CD4-positive, alpha-beta T cell treated with Interleukin-1 beta for 1 hour (primary cell): Measurements from ENCODE around the gene TKTL1.
"Not testable (repeated sequence)": the region's sequence is repeated elsewhere in the genome, so short reads cannot be mapped to it uniquely, and the experiment has no call there.

Experiments used
- DNase-seq, 2 donors: peaks; one replicate each; pipeline ENCODE4 v3.0.0-alpha.2; 2020 to 2022

The TKTL1 gene

GRCh38 chrX:154295664-154296310, at the start of gene TKTL1:
TSS of gene TKTL1 (plus strand) at chrX:154295795. CDS start at chrX:154295860, 65 bp downstream.
- DNase-seq, result no peak

GRCh38 chrX:154247377-154248045, 48.1 kb upstream of the TKTL1 start:
- DNase-seq, result not testable (repeated sequence)

- not testable (repeated sequence) for DNase-seq
These were observed 47.5 kb upstream of the TKTL1 start for GRCh38 chrX:154248076-154248475.

GRCh38 chrX:154257282-154257681, 38.3 kb upstream of the TKTL1 start, which contains the start of gene OPN1MW3:
TSS of gene OPN1MW3 (plus strand) at chrX:154257582. CDS start at chrX:154257620, 38 bp downstream.
- DNase-seq, result not testable (repeated sequence)

GRCh38 chrX:154258711-154259110, 36.9 kb upstream of the TKTL1 start:
- DNase-seq, result not testable (repeated sequence)

GRCh38 chrX:154263072-154263471, 32.5 kb upstream of the TKTL1 start:
- DNase-seq, result not testable (repeated sequence)

GRCh38 chrX:154269245-154269644, 26.4 kb upstream of the TKTL1 start:
- DNase-seq, result not testable (repeated sequence)

GRCh38 chrX:154284489-154285338, 10.9 kb upstream of the TKTL1 start:
- DNase-seq, result not testable (repeated sequence)

GRCh38 chrX:154286406-154286805, 9.2 kb upstream of the TKTL1 start:
- DNase-seq, result not testable (repeated sequence)

- DNase-seq, result no peak
These were observed 612 bp upstream of the TKTL1 start, which contains the start of gene TEX28 for GRCh38 chrX:154294791-154295574. TSS of gene TEX28 (minus strand) at chrX:154295124. CDS start at chrX:154292117, 3,007 bp downstream.

- DNase-seq, result no peak
These were observed 1.1 kb downstream of the TKTL1 start for GRCh38 chrX:154296731-154297130.

GRCh38 chrX:154298312-154298711, 2.7 kb downstream of the TKTL1 start:
- DNase-seq, result peak in 1 of 2 donors; percentile 40

- peak in 1 of 2 donors; percentile 45 for DNase-seq
These were observed 5.2 kb downstream of the TKTL1 start for GRCh38 chrX:154300816-154301215.

- DNase-seq, result not testable (repeated sequence)
These were observed 7.4 kb downstream of the TKTL1 start for GRCh38 chrX:154302998-154303397.

- no peak for DNase-seq
These were observed 7.9 kb downstream of the TKTL1 start for GRCh38 chrX:154303476-154303875.

- DNase-seq, result no peak
These were observed 9.3 kb downstream of the TKTL1 start for GRCh38 chrX:154304846-154305245.

- DNase-seq, result no peak
These were observed 10.1 kb downstream of the TKTL1 start for GRCh38 chrX:154305541-154306205.

- DNase-seq, result no peak
These were observed 11.6 kb downstream of the TKTL1 start for GRCh38 chrX:154307202-154307601.

GRCh38 chrX:154308108-154308946, 12.7 kb downstream of the TKTL1 start:
- DNase-seq, result peak; percentile 77 to 84

- no peak for DNase-seq
These were observed 13.6 kb downstream of the TKTL1 start for GRCh38 chrX:154309041-154309775.
